Measurements from ENCODE around the gene CFAP46.

DNA sequence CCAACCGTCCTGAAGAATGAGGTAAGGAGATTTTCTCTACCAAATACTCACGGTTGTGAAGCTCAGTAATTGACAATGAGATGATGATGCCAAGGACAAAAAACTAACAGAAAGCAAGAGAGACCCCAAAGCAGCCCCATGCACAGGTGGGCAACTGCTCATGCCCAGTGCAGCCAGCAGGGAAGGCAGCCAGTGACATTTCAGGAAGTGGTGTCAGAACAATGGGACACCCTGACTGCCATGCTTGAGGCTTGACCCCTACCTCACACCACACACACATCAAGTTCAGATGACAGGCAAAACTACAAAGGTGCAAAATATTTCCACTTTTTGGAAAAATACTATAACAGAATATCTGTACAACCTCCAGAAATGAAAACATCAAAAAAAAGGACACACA lies 66.9 kb downstream of the CFAP46 start:
- TF ChIP-seq, protein P1, sequence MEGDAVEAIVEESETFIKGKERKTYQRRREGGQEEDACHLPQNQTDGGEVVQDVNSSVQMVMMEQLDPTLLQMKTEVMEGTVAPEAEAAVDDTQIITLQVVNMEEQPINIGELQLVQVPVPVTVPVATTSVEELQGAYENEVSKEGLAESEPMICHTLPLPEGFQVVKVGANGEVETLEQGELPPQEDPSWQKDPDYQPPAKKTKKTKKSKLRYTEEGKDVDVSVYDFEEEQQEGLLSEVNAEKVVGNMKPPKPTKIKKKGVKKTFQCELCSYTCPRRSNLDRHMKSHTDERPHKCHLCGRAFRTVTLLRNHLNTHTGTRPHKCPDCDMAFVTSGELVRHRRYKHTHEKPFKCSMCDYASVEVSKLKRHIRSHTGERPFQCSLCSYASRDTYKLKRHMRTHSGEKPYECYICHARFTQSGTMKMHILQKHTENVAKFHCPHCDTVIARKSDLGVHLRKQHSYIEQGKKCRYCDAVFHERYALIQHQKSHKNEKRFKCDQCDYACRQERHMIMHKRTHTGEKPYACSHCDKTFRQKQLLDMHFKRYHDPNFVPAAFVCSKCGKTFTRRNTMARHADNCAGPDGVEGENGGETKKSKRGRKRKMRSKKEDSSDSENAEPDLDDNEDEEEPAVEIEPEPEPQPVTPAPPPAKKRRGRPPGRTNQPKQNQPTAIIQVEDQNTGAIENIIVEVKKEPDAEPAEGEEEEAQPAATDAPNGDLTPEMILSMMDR (conservative IDR thresholded peaks at IDR 0.05; ENCODE audit: low read length), result no peak
- TF ChIP-seq EZH2phosphoT487 (IDR thresholded peaks at IDR 0.05; ENCODE audit: borderline replicate concordance), result no peak
